H1 (cell line): ENCODE results near the gene HDHD5. TPM values are rescaled to one million over a fixed set of nuclear protein-coding genes. Genes with fewer than 3 reads are reported as not detected.

Experiments
- CTCF ChIA-PET: fragments of 300-600 bp; sonication (Branson Sonifier 250); formaldehyde crosslinking; loops from one replicate; lab custom pipeline; 2021; ENCODE audit not compliant: partially characterized antibody; lab: Charles Lee
- POLR2A ChIA-PET: fragments of 300-600 bp; sonication (Branson Sonifier 250); formaldehyde crosslinking; loops from one replicate; lab custom pipeline; 2021; ENCODE audit warnings: inconsistent platforms; ENCODE audit not compliant: partially characterized antibody; lab: Charles Lee
- DNase-seq, 2 experiments: peaks; one replicate each; pipeline versions ENCODE4 v3.0.0 to v3.0.0-alpha.2; 2010 to 2022; ENCODE audit warnings: low spot score in 2 of 2, low read depth in 1 of 2, mixed read lengths in 1 of 2
- FAIRE-seq: peaks from 2 replicates; lab custom pipeline; 2011; peaks lifted over from hg19 to GRCh38; lab: Jason Lieb, UNC
- H2AFZ ChIP-seq: 2 replicates; pipeline ENCODE4 v1.8.1; 2012; ENCODE audit warnings: low read length, inconsistent platforms
- H2AK5ac ChIP-seq: 2 replicates; pipeline ENCODE4 v1.6.1; 2013; ENCODE audit warnings: low read depth, low read length
- H2BK120ac ChIP-seq: replicated peaks from 2 replicates; pipeline ENCODE3; 2013; ENCODE audit warnings: low read depth, low read length, inconsistent platforms
- H2BK12ac ChIP-seq: 2 replicates; pipeline ENCODE4 v1.6.1; 2013; ENCODE audit warnings: low read depth, low read length
- H2BK15ac ChIP-seq: 2 replicates; pipeline ENCODE4 v1.6.1; 2013; ENCODE audit warnings: low read length
- H2BK20ac ChIP-seq: 2 replicates; pipeline ENCODE4 v1.6.1; 2013; ENCODE audit warnings: low read length
- H2BK5ac ChIP-seq: 2 replicates; pipeline ENCODE4 v1.6.1; 2013; ENCODE audit warnings: low read depth, low read length
- H3K14ac ChIP-seq: 2 replicates; pipeline ENCODE4 v1.6.1; 2013; ENCODE audit warnings: inconsistent platforms; ENCODE audit not compliant: insufficient read length
- H3K18ac ChIP-seq: 2 replicates; pipeline ENCODE4 v1.6.1; 2013; ENCODE audit warnings: low read length; ENCODE audit errors: extremely low read depth
- H3K23ac ChIP-seq: 2 replicates; pipeline ENCODE4 v1.6.1; 2013; ENCODE audit warnings: inconsistent platforms; ENCODE audit not compliant: insufficient read length
- H3K23me2 ChIP-seq: 2 replicates; pipeline ENCODE4 v1.6.1; 2013; ENCODE audit warnings: low read depth, low read length
- H3K27ac ChIP-seq: 2 replicates; pipeline ENCODE4 v1.6.1; 2011; ENCODE audit warnings: low read depth, low read length, inconsistent platforms
- H3K27me3 ChIP-seq, 4 experiments: replicated peaks in 1 of 4; 1 replicate in 1 of 4; 2 replicates in 3 of 4; pipeline versions ENCODE4 v1.6.1 to v1.8.1; 2011 to 2013; ENCODE audit warnings: low read length in 3 of 4, mild to moderate bottlenecking in 3 of 4, inconsistent platforms in 2 of 4, mixed read lengths in 2 of 4, moderate library complexity in 1 of 4; ENCODE audit not compliant: control insufficient read depth in 3 of 4, insufficient read depth in 3 of 4; ENCODE audit errors: extremely low read depth in 1 of 4
- H3K36me3 ChIP-seq, 4 experiments: 2 replicates each; pipeline versions ENCODE4 v1.6.1 to v1.8.1; 2011 to 2013; ENCODE audit warnings: mild to moderate bottlenecking in 4 of 4, low read length in 3 of 4, moderate library complexity in 2 of 4, control low read depth in 1 of 4, inconsistent platforms in 1 of 4; ENCODE audit not compliant: insufficient read depth in 4 of 4, control insufficient read depth in 2 of 4
- H3K4ac ChIP-seq: replicated peaks from 2 replicates; pipeline ENCODE3; 2013; ENCODE audit warnings: low read length, low read depth, mixed read lengths, inconsistent platforms; ENCODE audit not compliant: insufficient read length
- H3K4me1 ChIP-seq, 4 experiments: replicated peaks in 1 of 4; 1 replicate in 1 of 4; 2 replicates in 3 of 4; pipeline versions ENCODE4 v1.6.1 to v1.8.1; 2011 to 2013; ENCODE audit warnings: low read length in 3 of 4, inconsistent platforms in 2 of 4, mixed read lengths in 1 of 4; ENCODE audit not compliant: insufficient read depth in 4 of 4, control insufficient read depth in 3 of 4
- H3K4me2 ChIP-seq, 2 experiments: 2 replicates each; pipeline versions ENCODE4 v1.6.1 to v1.8.1; 2011 to 2013; ENCODE audit warnings: low read depth in 2 of 2, low read length in 2 of 2, control low read depth in 1 of 2, inconsistent platforms in 1 of 2, mild to moderate bottlenecking in 1 of 2; ENCODE audit not compliant: insufficient read depth in 1 of 2
- H3K4me3 ChIP-seq, 4 experiments: fragments of 200-600, 300-600 bp in 1 of 4; sonication (generic), shearing (Covaris generic), sonication (Bioruptor Twin) in 1 of 4; 2 replicates each; pipeline versions ENCODE4 v1.5.1 to v1.8.1; 2011 to 2016; ENCODE audit warnings: low read length in 4 of 4, low read depth in 3 of 4, control low read depth in 2 of 4, inconsistent platforms in 2 of 4, mild to moderate bottlenecking in 2 of 4, mixed read lengths in 1 of 4, moderate library complexity in 1 of 4; ENCODE audit not compliant: insufficient read depth in 2 of 4; ENCODE audit errors: extremely low read depth in 1 of 4
- H3K56ac ChIP-seq: replicated peaks from 2 replicates; pipeline ENCODE3; 2013; ENCODE audit warnings: low read depth, mild to moderate bottlenecking, mixed read lengths, low read length, inconsistent platforms; ENCODE audit not compliant: insufficient read length
- H3K79me1 ChIP-seq: 2 replicates; pipeline ENCODE4 v1.6.1; 2013; ENCODE audit warnings: low read depth, low read length, control low read depth
- H3K79me2 ChIP-seq, 2 experiments: 2 replicates each; pipeline versions ENCODE4 v1.6.1 to v1.8.1; 2012 to 2013; ENCODE audit warnings: low read length in 2 of 2, mild to moderate bottlenecking in 2 of 2, inconsistent platforms in 1 of 2; ENCODE audit not compliant: insufficient read depth in 2 of 2, control insufficient read depth in 1 of 2
- H3K9ac ChIP-seq, 4 experiments: replicated peaks in 1 of 4; 1 replicate in 1 of 4; 2 replicates in 3 of 4; pipeline versions ENCODE4 v1.6.1 to v1.8.1; 2011 to 2013; ENCODE audit warnings: low read depth in 3 of 4, low read length in 3 of 4, control low read depth in 2 of 4, mild to moderate bottlenecking in 2 of 4, moderate library complexity in 2 of 4, inconsistent platforms in 1 of 4; ENCODE audit errors: extremely low read depth in 1 of 4
- H3K9me3 ChIP-seq, 2 experiments: 2 replicates each; pipeline versions ENCODE4 v1.6.1 to v1.8.1; 2012 to 2013; ENCODE audit warnings: mild to moderate bottlenecking in 2 of 2, moderate library complexity in 2 of 2, control low read depth in 1 of 2, inconsistent platforms in 1 of 2, low read depth in 1 of 2, low read length in 1 of 2, mixed read lengths in 1 of 2; ENCODE audit not compliant: insufficient read depth in 2 of 2
- H4K20me1 ChIP-seq, 2 experiments: replicated peaks in 1 of 2; 2 replicates each; pipeline versions ENCODE3 to v1.8.1; 2011 to 2013; ENCODE audit warnings: inconsistent platforms in 2 of 2, low read length in 2 of 2, mild to moderate bottlenecking in 1 of 2; ENCODE audit not compliant: insufficient read depth in 2 of 2, control insufficient read depth in 1 of 2
- H4K5ac ChIP-seq: 2 replicates; pipeline ENCODE4 v1.6.1; 2013; ENCODE audit warnings: low read length, low read depth, mixed read lengths, inconsistent platforms; ENCODE audit not compliant: insufficient read length
- H4K8ac ChIP-seq: 2 replicates; pipeline ENCODE4 v1.8.0; 2013; ENCODE audit warnings: mild to moderate bottlenecking, moderate library complexity, low read length, inconsistent platforms; ENCODE audit not compliant: insufficient read depth; ENCODE audit errors: extremely low read depth
- H4K91ac ChIP-seq: replicated peaks from 2 replicates; pipeline ENCODE3; 2013; ENCODE audit warnings: low read length, mixed read lengths, inconsistent platforms; ENCODE audit not compliant: insufficient read length
- EP300 ChIP-seq, 2 experiments: IDR thresholded peaks; 1 replicate in 1 of 2; 2 replicates in 1 of 2; pipeline ENCODE4 v1.6.1; 2011 to 2012; ENCODE audit warnings: low read depth in 2 of 2, low read length in 2 of 2, mild to moderate bottlenecking in 2 of 2, borderline replicate concordance in 1 of 2, inconsistent platforms in 1 of 2, moderate library complexity in 1 of 2
- HDAC2 ChIP-seq, 2 experiments: fragments of 300-600 bp in 1 of 2; sonication (generic) in 1 of 2; IDR thresholded peaks; 2 replicates each; pipeline ENCODE4 v1.6.1; 2011 to 2012; ENCODE audit warnings: low read depth in 2 of 2, low read length in 2 of 2, mild to moderate bottlenecking in 2 of 2, moderate library complexity in 2 of 2, borderline replicate concordance in 1 of 2, inconsistent platforms in 1 of 2
- KDM5A ChIP-seq: fragments of 200-600 bp; IDR thresholded peaks from 2 replicates; pipeline ENCODE4 v1.7.1; 2012; ENCODE audit warnings: mild to moderate bottlenecking, low read length, inconsistent platforms, mixed read lengths
- NANOG ChIP-seq: IDR thresholded peaks from 2 replicates; pipeline ENCODE4 v1.6.1; 2011; ENCODE audit warnings: low read length, low read depth, mild to moderate bottlenecking, inconsistent platforms; ENCODE audit not compliant: insufficient read depth, poor library complexity, severe bottlenecking
- POLR2A ChIP-seq, 2 experiments: IDR thresholded peaks; 1 replicate in 1 of 2; 2 replicates in 1 of 2; pipeline ENCODE4 v1.6.1; 2011; ENCODE audit warnings: low read depth in 2 of 2, low read length in 2 of 2, mild to moderate bottlenecking in 2 of 2; ENCODE audit errors: control extremely low read depth in 1 of 2
- POLR2AphosphoS5 ChIP-seq: IDR thresholded peaks from 2 replicates; pipeline ENCODE4 v1.6.1; 2011; ENCODE audit warnings: low read depth, low read length
- SAP30 ChIP-seq: fragments of 300-600 bp; sonication (generic); IDR thresholded peaks from 2 replicates; pipeline ENCODE4 v1.7.1; 2012; ENCODE audit warnings: low read length, moderate library complexity, mild to moderate bottlenecking, inconsistent platforms; ENCODE audit not compliant: insufficient read depth, insufficient replicate concordance
- SIN3A ChIP-seq, 2 experiments: IDR thresholded peaks in 1 of 2; conservative IDR thresholded peaks in 1 of 2; 2 replicates each; pipeline ENCODE4 v1.6.1; 2011 to 2012; ENCODE audit warnings: low read length in 2 of 2, improper control_type of control experiment in 1 of 2, low read depth in 1 of 2, mild to moderate bottlenecking in 1 of 2
- SP1 ChIP-seq: IDR thresholded peaks from 2 replicates; pipeline ENCODE4 v1.6.1; 2011; ENCODE audit warnings: low read depth, low read length
- TEAD4 ChIP-seq: IDR thresholded peaks from 2 replicates; pipeline ENCODE4 v1.6.1; 2012; ENCODE audit warnings: low read depth, low read length, inconsistent platforms, mixed read lengths
- WGBS, 2 experiments: shearing (Covaris generic) in 1 of 2; methylation state at CpG; one replicate each; pipeline versions ENCODE4 v1.1.6 to v1.1.7; 2013 to 2015; ENCODE audit warnings: low lambda C conversion rate in 2 of 2, mixed read lengths in 2 of 2, inconsistent platforms in 1 of 2, low coverage in 1 of 2, missing lambda C conversion rate in 1 of 2; ENCODE audit not compliant: insufficient replicate concordance in 2 of 2, insufficient coverage in 1 of 2, insufficient read length in 1 of 2; ENCODE audit errors: extremely low coverage in 1 of 2, missing lambda C conversion rate in 1 of 2; 5-methylcytosine and 5-hydroxymethylcytosine counted together
- polyA plus RNA-seq, 7 experiments: library from polyadenylated mRNA; depleted of rRNA in 3 of 7; stranded (reverse) in 5 of 7; unstranded in 2 of 7; fragments of >200 nt in 5 of 7; fragments of 200-250 nt in 2 of 7; gene quantifications; 1 replicate in 5 of 7; 2 replicates in 1 of 7; 4 replicates in 1 of 7; pipeline versions ENCODE4 v1.2.1 to v1.2.3, GENCODE V29; 2011 to 2013; ENCODE audit warnings: missing spikeins in 2 of 7, mixed read lengths in 2 of 7
- total RNA-seq: library from RNA; stranded (reverse); fragmentation: NEBNext Ultra II Directional; extraction: Animal tissue kit (Norgen Biotek cat#: 25700); gene quantifications from 2 replicates; pipeline ENCODE4 v1.2.1, GENCODE V29; 2021

HDHD5 gene
- total and polyA plus RNA-seq, 2 of the 8 experiments (the other 6 are each of a cell fraction or from before 2014, with no cell fraction given) = 68.3 to 123 TPM

DNA sequence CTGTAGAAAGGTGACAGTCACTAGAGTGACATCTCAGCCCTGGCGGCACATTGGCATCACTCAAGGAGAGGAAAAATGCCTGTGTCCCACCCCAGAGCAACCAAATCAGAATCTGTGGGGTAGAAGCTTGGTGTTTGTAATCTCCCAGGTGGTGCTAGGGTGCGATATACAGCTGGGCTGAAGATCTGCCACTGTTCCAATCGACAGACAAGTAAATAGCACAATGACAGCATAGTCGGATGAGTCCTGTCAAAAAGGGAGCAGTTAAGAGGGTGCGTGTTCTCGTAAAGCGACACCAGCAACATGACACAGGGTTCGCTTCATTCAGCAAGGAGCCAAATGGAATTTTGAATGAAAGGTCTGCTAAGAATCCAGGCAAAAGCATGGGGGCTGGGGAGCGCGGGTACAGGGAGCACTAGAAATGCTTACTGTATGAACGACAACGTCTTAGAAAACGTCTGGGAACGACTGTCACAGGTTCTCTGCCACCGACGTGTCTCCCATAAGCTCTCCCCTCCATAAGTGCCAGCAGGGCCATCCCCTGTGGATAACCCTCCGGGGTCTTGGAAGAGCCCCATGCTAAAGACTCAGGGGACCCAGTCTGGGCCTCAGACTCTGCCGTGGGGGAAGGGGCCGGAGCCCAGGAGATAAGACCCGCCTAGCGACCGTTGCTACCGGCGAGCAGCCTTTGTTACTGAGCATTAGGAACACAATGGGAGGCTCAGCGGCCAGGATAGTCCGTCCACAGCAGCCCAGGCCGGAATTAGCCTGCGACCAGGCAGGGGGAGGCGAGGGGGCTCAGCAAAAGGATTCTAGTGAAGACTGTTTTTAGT lies 39.3 kb upstream of the HDHD5 start:
- ChIA-PET CTCF (interaction anchor here (0.7 to 9.8 kb wide), 5 partner anchors 11 to 303 kb away, joined by 3 to 94 read pairs (median 4); no protein-coding TSS in a partner anchor), POLR2A (interaction anchor here (1.0 to 6.2 kb wide), 12 partner anchors 10 to 366 kb away, joined by 3 to 45 read pairs (median 6); no protein-coding TSS in a partner anchor)
- H4K5ac ChIP-seq = peak overlapping the region; percentile 87
- H2AK5ac ChIP-seq = peak overlapping the region; percentile 98; the same call in 1 of the 2 replicates
- H3K79me2 ChIP-seq = no peaks in the 10 kb centered on the region
- no peaks in the 10 kb centered on the region for H3K36me3 ChIP-seq
- peak overlapping the region; percentile 96 for H2BK12ac ChIP-seq
- no peak overlapping the region for H3K23ac ChIP-seq
- H3K79me1 ChIP-seq = no peaks in the 10 kb centered on the region; the same call in none of the 2 replicates
- H4K20me1 ChIP-seq = no peaks in the 10 kb centered on the region
- no peaks in the 10 kb centered on the region for H3K9me3 ChIP-seq
- H3K9ac ChIP-seq = peak overlapping the region in 3 of 4 experiments; percentile 89 to 91 (median 91); a peak in 6 of 7 replicates
- peak overlapping the region; percentile 99 for H2BK5ac ChIP-seq
- peaks cover 13% of the 10 kb centered on the region for H3K23me2 ChIP-seq
- peak overlapping the region; percentile 98 for H4K91ac ChIP-seq
- H3K27me3 ChIP-seq = no peaks in the 10 kb centered on the region
- H3K4me1 ChIP-seq = peaks cover 16 to 33% (median 21%) of the 10 kb centered on the region in 4 experiments
- 10% methylated on average over 29 of the region's 29 CpGs; no CpG with 5 or more reads in 1 of the 2 experiments for WGBS, 2 experiments
- peak overlapping the region; percentile 95; the same call in 1 of the 2 replicates for H4K8ac ChIP-seq
- H3K4ac ChIP-seq = peak overlapping the region; percentile 62
- H3K56ac ChIP-seq = peak overlapping the region; percentile 66
- H3K4me3 ChIP-seq = peak overlapping the region; percentile 47 to 65 (median 56); a peak in 7 of 8 replicates
- FAIRE-seq (peak; percentile 91), DNase-seq (peak; percentile 80 to 92)
- peak overlapping the region; percentile 96 to 97 for H3K4me2 ChIP-seq
- H3K18ac ChIP-seq = peak overlapping the region; percentile 100
- peak overlapping the region; percentile 99 for H3K27ac ChIP-seq
- H2AFZ ChIP-seq = no peak overlapping the region
- peak overlapping the region; percentile 72; the same call in 1 of the 2 replicates for H2BK15ac ChIP-seq
- H2BK20ac ChIP-seq = peak overlapping the region; percentile 83
- H3K14ac ChIP-seq = no peak overlapping the region
- peak overlapping the region; percentile 87 for H2BK120ac ChIP-seq
- TF ChIP-seq TEAD4 (no peak), EP300 (IDR thresholded peaks at IDR 0.05; ENCODE audit: borderline replicate concordance in 1 of 2, low read depth in 2 of 2, low read length in 2 of 2) (peak in 1 of 2 experiments; percentile 71; a peak in 1 of 3 replicates), SAP30 (peak; percentile 90), POLR2AphosphoS5 (peak; percentile 81), NANOG (peak; percentile 85), KDM5A (no peak), SIN3A (conservative IDR thresholded peaks at IDR 0.05 in 1 of 2, IDR thresholded peaks at IDR 0.05 in 1 of 2; ENCODE audit: low read depth in 1 of 2, low read length in 2 of 2) (peak; percentile 77 to 83; a peak in 3 of 4 replicates), POLR2A (IDR thresholded peaks at IDR 0.05; ENCODE audit: control extremely low read depth in 1 of 2, low read depth in 2 of 2, low read length in 2 of 2) (peak in 1 of 2 experiments; percentile 63; a peak in 2 of 3 replicates), HDAC2 (IDR thresholded peaks at IDR 0.05; ENCODE audit: borderline replicate concordance in 1 of 2, low read depth in 2 of 2, low read length in 2 of 2) (no peak), SP1 (peak; percentile 87)
